Loucy (cell line): Measurements from ENCODE around the gene MKI67.

Experiments
- H2AFZ ChIP-seq: fragments of 200-600 bp; sonication (generic); 2 replicates; pipeline ENCODE4 v1.6.0; 2016; ENCODE audit warnings: antibody characterized with exemption, mild to moderate bottlenecking, low read length, moderate library complexity
- H3F3A ChIP-seq: fragments of 200-600 bp; 2 replicates; pipeline ENCODE4 v1.6.0; 2016; ENCODE audit warnings: antibody characterized with exemption, low read depth, mild to moderate bottlenecking
- H3K27me3 ChIP-seq: fragments of 200-600 bp; sonication (generic); 2 replicates; pipeline ENCODE4 v1.6.1; 2014; ENCODE audit warnings: low read length, mild to moderate bottlenecking; ENCODE audit not compliant: insufficient read depth, poor library complexity, severe bottlenecking
- H3K36me3 ChIP-seq: fragments of 200-600 bp; sonication (generic); 2 replicates; pipeline ENCODE4 v1.6.1; 2016; ENCODE audit warnings: low read length; ENCODE audit not compliant: insufficient read depth
- H3K4me1 ChIP-seq: fragments of 200-600 bp; sonication (generic); 2 replicates; pipeline ENCODE4 v1.5.1; 2014; ENCODE audit warnings: low read length, mild to moderate bottlenecking; ENCODE audit not compliant: insufficient read depth, poor library complexity, severe bottlenecking
- H3K4me2 ChIP-seq: fragments of 200-600 bp; sonication (generic); 2 replicates; pipeline ENCODE4 v1.6.0; 2014; ENCODE audit warnings: antibody characterized with exemption, low read length, low read depth, mild to moderate bottlenecking; ENCODE audit not compliant: poor library complexity, severe bottlenecking
- H3K4me3 ChIP-seq: fragments of 200-600 bp; sonication (generic); 2 replicates; pipeline ENCODE4 v1.5.1; 2014; ENCODE audit warnings: low read length, mild to moderate bottlenecking, mixed read lengths; ENCODE audit not compliant: poor library complexity, severe bottlenecking
- H3K79me2 ChIP-seq: fragments of 200-600 bp; sonication (generic); 2 replicates; pipeline ENCODE4 v1.6.1; 2014; ENCODE audit warnings: low read length; ENCODE audit not compliant: insufficient read depth
- H3K9ac ChIP-seq: fragments of 200-600 bp; sonication (generic); 2 replicates; pipeline ENCODE4 v1.6.0; 2014; ENCODE audit warnings: mild to moderate bottlenecking, low read depth, low read length, moderate library complexity; ENCODE audit not compliant: poor library complexity, severe bottlenecking
- H3K9me2 ChIP-seq: fragments of 200-600 bp; sonication (generic); replicated peaks from 2 replicates; pipeline ENCODE4 v1.6.1; 2016; ENCODE audit warnings: low read depth, low read length, mixed read lengths
- H3K9me3 ChIP-seq: fragments of 200-600 bp; sonication (generic); 2 replicates; pipeline ENCODE4 v1.6.1; 2014; ENCODE audit warnings: mild to moderate bottlenecking, antibody characterized with exemption, low read length, low read depth; ENCODE audit not compliant: insufficient read depth
- H4K20me1 ChIP-seq: fragments of 200-600 bp; sonication (generic); 2 replicates; pipeline ENCODE4 v1.6.0; 2014; ENCODE audit warnings: antibody characterized with exemption, low read length, mild to moderate bottlenecking; ENCODE audit not compliant: insufficient read depth, poor library complexity, severe bottlenecking
- EZH2phosphoT487 ChIP-seq: fragments of 200-600 bp; IDR thresholded peaks from 2 replicates; pipeline ENCODE4 v1.6.1; 2018; ENCODE audit warnings: antibody characterized with exemption, mild to moderate bottlenecking, moderate library complexity, borderline replicate concordance
- TF ChIP-seq, protein P1 (sequence below): fragments of 200-600 bp; sonication (generic); conservative IDR thresholded peaks from 2 replicates; pipeline ENCODE4 v1.5.1; 2014; ENCODE audit warnings: mild to moderate bottlenecking, antibody characterized with exemption, low read length

Gene MKI67, protein sequence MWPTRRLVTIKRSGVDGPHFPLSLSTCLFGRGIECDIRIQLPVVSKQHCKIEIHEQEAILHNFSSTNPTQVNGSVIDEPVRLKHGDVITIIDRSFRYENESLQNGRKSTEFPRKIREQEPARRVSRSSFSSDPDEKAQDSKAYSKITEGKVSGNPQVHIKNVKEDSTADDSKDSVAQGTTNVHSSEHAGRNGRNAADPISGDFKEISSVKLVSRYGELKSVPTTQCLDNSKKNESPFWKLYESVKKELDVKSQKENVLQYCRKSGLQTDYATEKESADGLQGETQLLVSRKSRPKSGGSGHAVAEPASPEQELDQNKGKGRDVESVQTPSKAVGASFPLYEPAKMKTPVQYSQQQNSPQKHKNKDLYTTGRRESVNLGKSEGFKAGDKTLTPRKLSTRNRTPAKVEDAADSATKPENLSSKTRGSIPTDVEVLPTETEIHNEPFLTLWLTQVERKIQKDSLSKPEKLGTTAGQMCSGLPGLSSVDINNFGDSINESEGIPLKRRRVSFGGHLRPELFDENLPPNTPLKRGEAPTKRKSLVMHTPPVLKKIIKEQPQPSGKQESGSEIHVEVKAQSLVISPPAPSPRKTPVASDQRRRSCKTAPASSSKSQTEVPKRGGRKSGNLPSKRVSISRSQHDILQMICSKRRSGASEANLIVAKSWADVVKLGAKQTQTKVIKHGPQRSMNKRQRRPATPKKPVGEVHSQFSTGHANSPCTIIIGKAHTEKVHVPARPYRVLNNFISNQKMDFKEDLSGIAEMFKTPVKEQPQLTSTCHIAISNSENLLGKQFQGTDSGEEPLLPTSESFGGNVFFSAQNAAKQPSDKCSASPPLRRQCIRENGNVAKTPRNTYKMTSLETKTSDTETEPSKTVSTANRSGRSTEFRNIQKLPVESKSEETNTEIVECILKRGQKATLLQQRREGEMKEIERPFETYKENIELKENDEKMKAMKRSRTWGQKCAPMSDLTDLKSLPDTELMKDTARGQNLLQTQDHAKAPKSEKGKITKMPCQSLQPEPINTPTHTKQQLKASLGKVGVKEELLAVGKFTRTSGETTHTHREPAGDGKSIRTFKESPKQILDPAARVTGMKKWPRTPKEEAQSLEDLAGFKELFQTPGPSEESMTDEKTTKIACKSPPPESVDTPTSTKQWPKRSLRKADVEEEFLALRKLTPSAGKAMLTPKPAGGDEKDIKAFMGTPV (N-terminal part only)

DNA sequence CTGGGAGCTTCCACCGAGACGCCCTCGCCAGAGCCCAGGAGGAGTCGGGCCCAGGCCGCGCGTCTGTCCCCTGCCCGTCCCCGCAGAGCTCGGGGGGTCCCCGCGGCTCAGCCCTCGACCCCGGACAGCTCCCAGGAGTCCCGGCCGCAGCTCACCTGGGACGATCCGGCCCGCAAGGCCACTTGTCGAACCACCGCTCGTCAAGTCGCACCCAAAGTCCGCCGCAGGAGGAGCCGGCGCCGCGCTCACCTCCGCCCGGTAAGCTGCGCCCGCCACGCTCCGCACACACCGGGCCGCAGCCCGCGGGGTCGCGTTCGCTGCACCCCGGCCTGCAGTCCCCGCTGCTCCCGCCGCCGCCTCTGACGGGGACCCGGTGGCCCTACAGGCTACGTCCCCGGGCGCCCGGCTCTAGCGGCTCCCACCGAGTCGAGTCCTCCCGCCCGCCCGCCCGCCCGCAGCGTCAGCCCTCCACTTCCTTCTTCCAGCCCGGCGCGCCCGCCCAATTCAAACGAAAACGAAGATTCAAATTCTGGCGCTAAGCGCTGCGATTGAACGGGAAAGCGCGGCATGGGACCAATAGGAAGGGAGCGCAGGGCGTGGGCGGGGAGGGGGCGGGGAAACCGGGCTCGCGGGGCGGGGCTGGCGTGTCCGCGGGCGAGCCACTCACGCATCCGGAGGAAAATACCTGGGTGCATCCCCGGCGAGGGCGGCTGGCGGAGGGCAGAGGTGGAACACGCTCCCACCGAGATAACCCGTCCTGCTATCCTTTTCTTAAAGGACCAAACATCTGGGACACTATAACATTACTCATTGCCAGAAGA is at the start of gene MKI67:
Gene MKI67, minus strand, starts transcription at position 480 of the 821 bp plus-strand sequence. CDS start 756 bp downstream, outside the sequence.
- peak within 1 kb of the TSS; percentile 97 for H3K4me2 ChIP-seq
- peaks cover 42% of the 10 kb centered on the region for H3K4me1 ChIP-seq
- peaks cover 41% of the 10 kb centered on the region for H4K20me1 ChIP-seq
- peaks cover 14% of the 10 kb centered on the region for H3K36me3 ChIP-seq
- peak within 1 kb of the TSS; percentile 96 for H3K9ac ChIP-seq
- H3F3A ChIP-seq = peaks cover 2% of the 10 kb centered on the region; the same call in 1 of the 2 replicates
- H3K79me2 ChIP-seq = peaks cover 48% of the 10 kb centered on the region
- TF ChIP-seq, protein P1, sequence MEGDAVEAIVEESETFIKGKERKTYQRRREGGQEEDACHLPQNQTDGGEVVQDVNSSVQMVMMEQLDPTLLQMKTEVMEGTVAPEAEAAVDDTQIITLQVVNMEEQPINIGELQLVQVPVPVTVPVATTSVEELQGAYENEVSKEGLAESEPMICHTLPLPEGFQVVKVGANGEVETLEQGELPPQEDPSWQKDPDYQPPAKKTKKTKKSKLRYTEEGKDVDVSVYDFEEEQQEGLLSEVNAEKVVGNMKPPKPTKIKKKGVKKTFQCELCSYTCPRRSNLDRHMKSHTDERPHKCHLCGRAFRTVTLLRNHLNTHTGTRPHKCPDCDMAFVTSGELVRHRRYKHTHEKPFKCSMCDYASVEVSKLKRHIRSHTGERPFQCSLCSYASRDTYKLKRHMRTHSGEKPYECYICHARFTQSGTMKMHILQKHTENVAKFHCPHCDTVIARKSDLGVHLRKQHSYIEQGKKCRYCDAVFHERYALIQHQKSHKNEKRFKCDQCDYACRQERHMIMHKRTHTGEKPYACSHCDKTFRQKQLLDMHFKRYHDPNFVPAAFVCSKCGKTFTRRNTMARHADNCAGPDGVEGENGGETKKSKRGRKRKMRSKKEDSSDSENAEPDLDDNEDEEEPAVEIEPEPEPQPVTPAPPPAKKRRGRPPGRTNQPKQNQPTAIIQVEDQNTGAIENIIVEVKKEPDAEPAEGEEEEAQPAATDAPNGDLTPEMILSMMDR = no peak
- TF ChIP-seq EZH2phosphoT487 = no peak
- H3K27me3 ChIP-seq = peaks cover 10% of the 10 kb centered on the region
- peak within 1 kb of the TSS; percentile 77 for H3K4me3 ChIP-seq
- H2AFZ ChIP-seq = peak within 1 kb of the TSS; percentile 99
- H3K9me3 ChIP-seq = no peaks in the 10 kb centered on the region
- no peaks in the 10 kb centered on the region for H3K9me2 ChIP-seq

DNA sequence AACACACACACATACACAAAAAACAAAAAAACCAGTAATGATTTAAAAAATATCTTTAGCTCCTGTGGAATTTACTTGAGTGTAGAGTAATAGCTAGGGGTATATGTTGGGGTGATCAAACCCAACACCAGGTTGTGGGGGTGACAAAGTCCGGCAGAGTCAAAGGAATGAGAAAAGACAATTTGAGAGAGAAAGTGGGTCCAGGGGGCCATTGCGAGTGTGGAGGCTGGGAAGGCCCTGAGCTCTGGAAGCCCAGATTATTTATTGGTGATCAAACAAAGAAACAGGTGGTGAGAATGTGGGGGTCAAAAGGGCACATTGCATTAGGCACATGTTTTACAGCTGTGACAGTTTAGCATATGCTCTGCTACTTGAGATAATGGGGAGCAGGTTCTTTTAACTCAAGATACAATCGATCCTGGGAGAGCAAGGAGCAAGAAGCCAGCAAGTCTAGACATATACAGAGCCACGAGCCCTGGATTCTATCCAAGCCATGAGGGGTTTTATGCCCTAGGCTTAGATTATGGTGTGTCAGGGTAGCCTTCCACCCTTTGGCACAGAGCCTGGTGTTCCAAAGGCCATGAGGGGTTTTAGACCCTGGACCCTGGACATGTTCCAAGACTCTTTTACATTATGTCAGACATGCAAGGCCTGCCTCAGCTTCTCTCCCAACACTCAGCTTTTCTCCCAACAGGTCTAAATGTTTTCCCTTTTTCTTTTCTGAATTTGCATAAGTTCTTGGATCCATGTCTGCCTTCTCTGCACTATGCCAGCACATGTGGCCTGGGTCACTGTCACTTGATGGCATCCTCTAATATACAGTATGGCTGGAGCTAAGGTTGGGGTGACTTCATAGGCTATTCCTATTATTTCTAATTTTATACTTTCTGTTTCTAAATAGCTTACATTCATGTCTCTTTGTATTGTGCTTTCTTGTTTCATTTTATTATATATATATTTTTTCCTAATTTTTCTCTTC is 48.6 kb upstream of the MKI67 start:
- no peak overlapping the region for H2AFZ ChIP-seq
- no peak overlapping the region for H3K4me3 ChIP-seq
- H3K9ac ChIP-seq = no peak overlapping the region
- H3K9me2 ChIP-seq = no peaks in the 10 kb centered on the region
- H3K79me2 ChIP-seq = no peaks in the 10 kb centered on the region
- H3K4me2 ChIP-seq = no peak overlapping the region
- peaks cover 11% of the 10 kb centered on the region for H3K4me1 ChIP-seq
- H3K9me3 ChIP-seq = peaks cover 5% of the 10 kb centered on the region; the same call in 1 of the 2 replicates
- no peaks in the 10 kb centered on the region for H3K27me3 ChIP-seq
- TF ChIP-seq EZH2phosphoT487 = no peak
- TF ChIP-seq, protein P1 = no peak
- H3F3A ChIP-seq = no peaks in the 10 kb centered on the region
- H4K20me1 ChIP-seq = no peaks in the 10 kb centered on the region
- no peaks in the 10 kb centered on the region for H3K36me3 ChIP-seq
